GM21526 (cell line): ENCODE results near the gene LZTS3.
"Not testable (repeated sequence)": the region's sequence is repeated elsewhere in the genome, so short reads cannot be mapped to it uniquely, and the experiment has no call there.

Experiments
- ATAC-seq: cut with Tn5 transposase; IDR thresholded peaks from one replicate; pipeline ENCODE4 v1.9.1; 2021; ENCODE audit warnings: moderate library complexity; ENCODE audit not compliant: unreplicated experiment, low FRiP score

LZTS3 gene

DNA sequence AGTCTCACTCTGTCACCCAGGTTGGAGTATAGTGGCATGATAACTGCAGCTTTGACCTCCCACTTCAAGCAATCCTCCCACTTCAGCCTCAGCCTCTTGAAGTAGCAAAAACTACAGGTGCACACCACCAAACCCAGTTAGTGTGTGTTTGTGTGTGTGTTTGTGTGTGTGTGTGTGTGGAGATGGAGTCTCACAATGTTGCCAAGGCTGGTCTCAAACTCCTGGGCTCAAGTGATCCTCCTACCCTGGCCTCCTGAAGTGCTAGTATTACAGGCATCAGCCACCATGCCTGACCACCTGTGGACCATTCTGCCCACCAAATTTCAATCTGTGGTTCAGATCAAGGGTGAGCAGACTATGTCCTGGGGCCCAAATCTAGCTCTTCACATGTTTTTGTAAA is 22.4 kb downstream of the LZTS3 start:
- ATAC-seq, result no peak

DNA sequence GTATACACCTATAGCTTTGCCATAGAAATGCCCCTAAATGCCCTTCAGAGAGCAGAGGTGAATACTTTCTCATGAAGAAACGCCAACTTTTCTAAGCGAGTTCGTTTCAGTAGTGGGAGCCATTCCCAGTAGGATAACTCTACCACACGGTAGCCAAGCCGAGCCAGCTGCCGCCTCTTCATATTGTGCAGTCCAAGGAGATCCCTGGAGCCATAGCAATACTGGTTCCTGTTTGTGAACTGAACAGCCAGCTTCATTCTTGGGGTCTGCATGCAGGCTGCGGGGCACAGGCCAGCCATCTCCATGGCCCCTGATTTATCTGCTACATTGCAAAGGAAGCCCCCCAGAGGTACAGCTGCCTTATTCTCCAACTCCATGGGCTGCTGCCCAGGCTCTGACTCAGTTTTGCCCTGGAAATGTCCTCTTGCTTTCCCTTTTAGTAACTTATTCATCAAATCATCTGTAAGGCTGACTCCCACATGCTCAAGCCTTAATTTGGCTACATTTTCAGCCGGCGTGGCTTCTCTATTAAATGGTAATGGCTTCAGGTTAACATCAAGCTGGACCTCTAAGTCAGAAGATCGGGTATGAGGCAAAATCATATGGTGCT is 26.5 kb downstream of the LZTS3 start:
- ATAC-seq, result no peak

DNA sequence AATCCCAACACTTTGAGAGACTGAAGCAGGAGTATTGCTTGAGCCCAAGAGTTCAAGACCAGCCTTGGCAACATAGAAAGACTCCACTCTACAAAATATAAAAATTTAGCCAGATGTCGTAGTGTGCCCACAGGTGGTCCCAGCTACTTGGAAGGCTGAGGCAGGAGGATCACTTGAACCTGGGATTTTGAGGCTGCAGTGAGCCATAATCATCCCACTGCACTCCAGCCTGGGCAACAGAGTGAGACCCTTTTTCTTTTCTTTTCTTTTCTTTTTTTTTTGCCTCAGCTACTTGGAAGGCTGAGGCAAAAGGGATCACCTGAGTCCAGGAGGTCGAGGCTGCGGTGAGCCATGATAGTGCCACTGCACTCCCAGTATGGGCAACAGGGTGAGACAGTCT is 31.6 kb downstream of the LZTS3 start:
- ATAC-seq, result no peak

DNA sequence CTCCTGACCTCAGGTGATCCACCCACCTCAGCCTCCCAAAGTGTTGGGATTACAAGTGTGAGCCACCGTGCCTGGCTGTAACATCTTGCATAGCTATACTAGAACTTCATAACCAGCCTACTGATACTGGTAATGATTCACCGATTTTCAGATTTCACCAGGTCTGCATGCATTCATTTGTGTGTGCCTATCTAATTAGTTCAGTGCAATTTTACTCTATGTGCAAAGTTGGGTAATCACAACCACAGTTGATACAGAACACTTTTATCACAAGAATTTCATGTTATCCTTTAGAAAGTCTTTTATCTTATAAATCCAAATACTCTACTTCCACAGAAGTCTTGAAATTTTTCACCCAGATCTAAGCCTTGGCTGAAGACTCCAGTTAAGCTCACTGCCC is 35.9 kb downstream of the LZTS3 start:
- ATAC-seq, result no peak

DNA sequence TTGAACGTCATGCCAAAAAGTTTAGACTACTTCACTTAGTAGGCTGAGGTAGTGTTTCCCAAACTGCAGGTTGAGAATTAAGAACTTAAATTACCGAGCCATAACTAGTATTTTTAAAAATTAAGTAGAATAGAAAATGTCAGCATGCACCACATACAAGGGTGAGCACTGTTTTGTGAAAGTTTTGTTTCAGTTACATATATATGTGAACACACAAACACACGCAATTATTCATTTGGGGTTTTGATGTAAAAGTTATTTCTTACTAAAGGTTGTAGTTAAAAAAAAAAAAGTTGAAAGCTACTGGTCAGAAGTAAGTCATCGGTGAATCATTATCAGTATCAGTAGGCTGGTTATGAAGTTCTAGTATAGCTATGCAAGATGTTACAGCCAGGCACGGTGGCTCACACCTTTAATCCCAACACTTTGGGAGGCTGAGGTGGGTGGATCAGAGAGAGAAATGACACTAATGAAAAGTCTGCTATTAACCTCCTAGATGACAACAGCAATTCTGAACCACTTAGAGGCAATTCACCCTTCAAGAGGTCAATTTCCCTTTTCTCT is 37.8 kb downstream of the LZTS3 start:
- ATAC-seq, result no peak

DNA sequence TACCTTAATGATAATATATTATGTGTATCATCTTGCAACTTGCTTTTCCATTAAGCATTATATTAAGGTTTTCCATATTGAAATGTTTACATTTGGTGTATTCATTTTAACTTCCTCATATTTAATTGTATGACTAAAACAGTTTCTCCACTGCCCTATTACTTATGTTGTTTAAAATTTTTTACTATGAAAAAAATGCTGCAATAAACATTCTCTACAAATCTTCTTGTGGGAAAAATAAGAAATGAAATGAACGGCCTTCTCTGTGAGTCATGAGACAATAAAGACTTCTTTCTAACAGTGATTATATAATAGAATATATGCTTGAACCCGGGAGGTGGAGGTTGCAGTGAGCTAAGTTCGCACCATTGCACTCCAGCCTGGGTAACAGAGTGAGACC is 39.2 kb downstream of the LZTS3 start:
- no peak for ATAC-seq

DNA sequence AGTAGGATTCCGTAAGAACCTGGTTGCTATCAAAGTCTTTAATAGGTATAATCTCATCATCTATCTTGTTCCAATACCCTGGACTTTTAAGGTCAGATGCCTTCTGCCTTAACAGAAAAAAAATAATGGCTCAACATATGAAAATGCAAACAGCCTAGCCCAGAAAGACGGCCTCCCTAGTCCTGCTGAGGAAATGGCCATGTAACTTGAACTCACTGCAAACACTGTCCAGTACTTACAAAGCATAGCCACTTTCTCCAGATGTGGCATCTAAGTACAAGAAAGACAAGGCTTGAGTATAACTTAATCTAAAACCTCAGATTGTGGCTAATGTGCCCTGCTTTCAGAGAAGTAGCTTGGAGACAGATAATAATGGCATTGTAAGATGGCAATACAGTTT is 40.2 kb downstream of the LZTS3 start:
- no peak for ATAC-seq

DNA sequence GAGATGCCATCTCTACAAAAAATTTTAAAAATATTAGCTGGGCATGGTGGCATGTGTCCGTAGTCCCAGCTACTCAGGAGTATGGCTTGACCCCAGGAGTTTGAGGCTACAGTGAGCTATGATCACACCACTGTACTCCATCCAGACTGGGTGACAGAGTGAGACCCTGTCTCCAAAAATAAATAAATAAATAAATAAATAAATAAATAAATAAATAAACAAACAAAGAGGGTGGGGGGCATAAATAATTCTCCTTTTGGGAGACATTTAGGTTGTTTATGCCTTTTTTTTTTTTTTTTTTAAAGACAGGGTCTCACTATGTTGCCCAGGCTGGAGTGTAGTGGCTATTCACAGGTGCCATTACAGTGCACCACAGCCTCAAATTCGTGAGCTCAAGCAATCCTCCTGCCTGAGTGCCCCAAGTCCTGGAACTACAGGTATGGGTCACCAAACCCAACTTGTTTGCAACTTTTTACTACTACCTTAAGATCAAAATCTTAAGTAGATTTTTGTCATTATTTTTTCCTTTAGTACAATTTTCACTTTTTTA is 43.2 kb downstream of the LZTS3 start:
- ATAC-seq, result no peak

DNA sequence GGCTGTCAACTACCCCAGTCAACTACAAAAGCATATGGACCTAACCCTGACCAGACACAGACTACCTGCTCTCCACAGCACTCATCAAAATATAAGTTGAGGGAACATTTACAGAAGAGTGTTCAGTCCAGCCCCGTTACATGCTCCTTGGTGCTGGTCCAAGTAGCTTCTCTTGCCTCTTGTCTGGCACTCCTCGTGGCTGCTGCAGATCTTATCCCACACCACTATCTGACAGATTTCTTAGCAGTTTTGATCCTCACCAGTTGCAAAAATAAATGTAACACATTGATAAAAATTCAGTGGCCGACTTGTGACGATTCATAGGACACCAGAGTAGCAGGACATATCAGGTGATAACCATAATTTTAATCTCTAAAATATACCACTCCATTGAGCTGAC is 44.3 kb downstream of the LZTS3 start:
- ATAC-seq, result no peak

DNA sequence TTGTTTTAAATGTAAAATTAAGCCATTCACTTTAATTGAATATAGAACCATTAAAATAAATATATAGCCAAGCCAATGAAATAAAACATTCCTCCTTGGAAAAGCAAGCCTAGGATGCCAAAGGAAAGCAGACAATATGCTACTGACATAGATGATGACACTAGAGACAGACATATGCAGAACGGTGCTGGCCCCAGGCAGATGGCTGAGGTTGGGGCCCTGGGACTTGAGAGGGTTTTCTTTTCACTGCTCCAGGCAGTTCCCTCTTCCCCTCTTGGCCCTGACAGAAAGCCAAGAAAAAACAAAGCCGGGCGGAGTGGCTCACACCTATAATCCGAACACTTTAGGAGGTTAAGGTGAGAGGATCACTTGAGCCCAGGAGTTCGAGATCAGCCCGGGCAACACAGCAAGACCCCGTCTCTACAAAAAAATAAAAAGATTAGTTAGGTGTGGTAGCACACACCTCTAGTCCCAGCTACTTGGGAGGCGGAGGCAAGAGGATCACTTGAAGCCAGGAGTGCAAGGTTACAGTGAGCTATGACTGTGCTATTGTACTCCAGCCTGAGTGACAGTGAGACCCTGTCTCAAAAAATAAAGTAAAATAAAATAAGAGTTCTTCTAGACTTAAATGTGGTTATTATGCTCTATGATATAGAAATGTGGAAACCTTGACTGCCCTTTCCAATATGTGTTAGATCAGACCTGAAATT is 44.9 kb downstream of the LZTS3 start:
- ATAC-seq, result no peak

DNA sequence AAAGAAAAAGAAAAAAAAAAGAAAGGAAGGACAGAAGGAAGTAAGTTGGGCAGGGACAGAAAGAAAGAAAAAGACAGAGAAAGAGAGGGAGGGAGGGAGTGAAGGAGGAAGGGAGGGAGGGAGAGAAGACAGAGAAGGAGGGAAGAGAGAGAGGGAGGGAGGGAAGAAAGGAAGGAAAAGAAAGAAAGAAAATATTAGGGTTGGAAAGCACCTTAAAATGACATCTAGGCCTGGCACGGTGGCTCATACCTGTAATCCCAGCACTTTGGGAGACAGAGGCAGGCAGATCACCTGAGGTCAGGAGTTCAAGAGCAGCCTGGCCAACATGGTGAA is 46.9 kb downstream of the LZTS3 start:
- ATAC-seq, result no peak

DNA sequence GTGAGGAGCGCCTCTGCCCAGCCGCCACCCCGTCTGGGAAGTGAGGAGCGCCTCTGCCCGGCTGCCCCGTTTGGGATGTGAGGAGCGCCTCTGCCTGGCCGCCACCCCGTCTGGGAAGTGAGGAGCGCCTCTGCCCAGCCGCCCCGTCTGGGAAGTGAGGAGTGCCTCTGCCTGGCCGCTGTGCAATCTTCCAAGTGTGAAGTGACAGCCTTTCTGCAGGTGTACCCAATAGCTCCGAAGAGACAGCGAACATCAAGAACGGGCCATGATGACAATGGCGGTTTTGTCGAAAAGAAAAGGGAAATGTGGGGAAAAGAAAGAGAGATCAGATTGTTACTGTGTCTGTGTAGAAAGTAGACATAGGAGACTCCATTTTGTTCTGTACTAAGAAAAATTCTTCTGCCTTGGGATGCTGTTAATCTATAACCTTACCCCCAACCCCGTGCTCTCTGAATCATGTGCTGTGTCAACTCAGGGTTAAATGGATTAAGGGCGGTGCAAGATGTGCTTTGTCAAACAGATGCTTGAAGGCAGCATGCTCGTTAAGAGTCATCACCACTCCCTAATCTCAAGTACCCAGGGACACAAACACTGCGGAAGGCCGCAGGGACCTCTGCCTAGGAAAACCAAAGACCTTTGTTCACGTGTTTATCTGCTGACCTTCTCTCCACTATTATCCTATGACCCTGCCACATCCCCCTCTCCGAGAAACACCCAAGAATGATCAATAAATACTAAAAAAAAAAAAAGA is 47.4 kb downstream of the LZTS3 start:
- ATAC-seq, result not testable (repeated sequence)

DNA sequence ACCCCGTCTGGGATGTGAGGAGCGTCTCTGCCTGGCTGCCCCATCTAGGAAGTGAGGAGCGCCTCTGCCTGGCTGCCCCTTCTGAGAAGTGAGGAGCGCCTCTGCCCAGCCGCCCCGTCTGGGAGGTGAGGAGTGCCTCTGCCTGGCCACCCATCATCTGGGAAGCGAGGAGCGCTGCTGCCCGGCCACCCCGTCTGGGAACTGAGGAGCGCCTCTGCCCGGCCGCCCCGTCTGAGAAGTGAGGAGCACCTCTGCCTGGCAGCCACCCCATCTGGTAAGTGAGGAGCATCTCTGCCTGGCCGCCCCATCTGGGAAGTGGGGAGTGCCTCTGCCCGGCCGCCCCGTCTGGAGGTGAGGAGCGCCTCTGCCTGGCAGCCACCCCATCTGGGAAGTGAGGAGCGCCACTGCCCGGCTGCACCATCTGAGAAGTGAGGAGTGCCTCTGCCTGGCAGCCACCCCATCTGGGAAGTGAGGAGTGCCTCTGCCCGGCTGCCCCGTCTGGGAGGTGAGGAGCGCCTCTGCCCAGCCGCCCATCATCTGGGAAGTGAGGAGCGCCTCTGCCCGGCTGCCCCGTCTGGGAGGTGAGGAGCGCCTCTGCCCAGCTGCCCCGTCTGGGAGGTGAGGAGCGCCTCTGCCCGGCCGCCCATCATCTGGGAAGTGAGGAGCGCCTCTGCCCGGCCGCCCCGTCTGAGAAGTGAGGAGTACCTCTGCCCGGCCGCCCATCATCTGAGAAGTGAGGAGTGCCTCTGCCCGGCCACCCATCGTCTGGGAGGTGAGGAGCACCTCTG is 48.4 kb downstream of the LZTS3 start:
- ATAC-seq, result not testable (repeated sequence)

DNA sequence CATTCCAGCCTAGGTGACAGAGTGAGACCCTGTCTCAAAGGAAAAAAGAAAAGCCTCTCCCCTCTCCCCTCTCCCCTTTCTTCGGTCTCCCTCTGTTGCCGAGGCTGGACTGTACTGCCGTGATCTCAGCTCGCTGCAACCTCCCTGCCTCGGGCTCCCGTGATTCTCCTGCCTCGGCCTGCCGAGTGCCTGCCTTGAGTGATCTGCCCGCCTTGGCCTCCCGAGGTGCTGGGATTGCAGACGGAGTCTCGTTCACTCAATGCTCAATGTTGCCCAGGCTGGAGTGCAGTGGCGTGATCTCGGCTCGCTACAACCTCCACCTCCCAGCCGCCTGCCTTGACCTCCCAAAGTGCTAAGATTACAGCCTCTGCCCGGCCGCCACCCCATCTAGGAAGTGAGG is 49.2 kb downstream of the LZTS3 start:
- ATAC-seq, result not testable (repeated sequence)

DNA sequence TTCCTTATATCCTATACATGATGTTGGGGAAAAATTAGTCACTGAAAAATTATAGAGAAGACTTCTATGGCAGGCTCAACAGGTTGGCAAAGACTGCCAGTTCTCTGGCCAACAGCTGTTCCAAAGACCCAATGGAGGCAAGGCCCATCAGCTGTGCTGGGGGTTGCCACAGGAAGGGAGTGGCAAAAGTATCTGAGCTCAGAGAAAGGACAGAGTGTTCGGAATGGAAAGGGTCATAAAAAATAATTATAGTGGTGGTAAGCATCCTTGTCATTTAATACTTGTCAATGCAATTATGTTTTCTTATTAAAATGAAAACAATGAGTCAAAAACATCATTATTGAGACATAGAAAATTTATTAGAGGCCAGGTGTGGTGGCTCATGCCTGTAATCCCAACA is 49.8 kb downstream of the LZTS3 start:
- no peak for ATAC-seq

DNA sequence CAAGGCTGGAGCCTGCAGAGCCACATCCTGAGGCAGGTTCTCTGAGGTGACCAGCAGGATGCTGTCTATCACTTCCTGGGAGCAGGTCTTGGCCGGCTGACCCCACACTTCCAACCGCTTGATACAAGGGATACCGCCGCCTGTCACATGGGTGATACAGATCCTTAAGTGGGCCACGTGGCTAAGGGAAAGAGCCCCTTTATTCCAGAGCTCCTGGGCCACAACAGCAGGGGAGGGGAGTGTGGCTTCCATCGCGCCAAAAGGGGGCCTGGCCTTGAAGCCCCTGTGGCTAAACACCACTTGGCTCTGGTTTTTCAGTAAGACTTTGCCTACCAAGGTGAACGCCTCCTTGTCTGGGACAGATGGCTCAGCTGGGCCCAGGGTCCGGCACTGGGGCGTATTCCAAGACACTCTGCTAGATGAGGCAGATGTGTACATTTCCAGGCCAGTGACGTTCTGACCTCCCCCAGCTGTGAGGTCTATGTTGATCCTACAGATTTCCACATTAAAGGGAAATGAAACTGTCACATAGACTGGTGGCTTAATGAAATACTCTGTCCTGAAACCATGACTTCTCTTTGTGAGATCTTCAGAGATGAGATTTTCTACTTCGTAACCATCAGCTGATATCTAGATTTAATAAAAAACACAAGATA is 51.3 kb downstream of the LZTS3 start:
- ATAC-seq, result no peak

DNA sequence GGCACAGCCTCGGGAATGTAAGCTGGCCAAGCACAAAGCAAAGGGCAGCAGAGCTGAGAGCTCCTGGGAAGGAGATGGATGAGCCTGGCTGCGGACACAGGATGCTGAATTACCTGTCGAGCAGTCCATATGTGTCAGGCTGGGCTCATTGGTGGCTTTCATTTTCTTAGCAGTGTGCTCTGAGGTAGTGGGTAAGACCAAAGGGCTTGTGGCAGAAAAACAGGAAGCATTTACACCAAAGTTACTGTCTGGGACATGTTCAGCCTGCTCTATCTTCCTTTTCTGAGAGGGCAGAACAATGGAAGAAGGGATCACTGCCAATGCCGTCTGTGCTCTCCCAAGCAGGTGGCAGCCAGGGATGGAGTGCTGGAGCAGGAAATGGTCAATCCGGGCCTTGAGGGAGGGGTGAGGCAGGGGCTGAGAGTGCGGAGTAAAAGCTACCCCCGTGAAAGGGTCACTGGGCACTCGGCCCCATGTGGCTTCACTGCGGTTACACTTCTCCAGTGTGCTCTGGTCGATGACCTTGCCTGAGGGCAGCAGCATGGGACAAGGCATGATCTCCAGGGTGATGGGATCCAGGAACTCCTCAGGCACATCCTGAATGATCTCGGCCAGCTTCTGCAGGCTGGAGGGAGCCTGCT is 52.0 kb downstream of the LZTS3 start:
- ATAC-seq, result no peak

DNA sequence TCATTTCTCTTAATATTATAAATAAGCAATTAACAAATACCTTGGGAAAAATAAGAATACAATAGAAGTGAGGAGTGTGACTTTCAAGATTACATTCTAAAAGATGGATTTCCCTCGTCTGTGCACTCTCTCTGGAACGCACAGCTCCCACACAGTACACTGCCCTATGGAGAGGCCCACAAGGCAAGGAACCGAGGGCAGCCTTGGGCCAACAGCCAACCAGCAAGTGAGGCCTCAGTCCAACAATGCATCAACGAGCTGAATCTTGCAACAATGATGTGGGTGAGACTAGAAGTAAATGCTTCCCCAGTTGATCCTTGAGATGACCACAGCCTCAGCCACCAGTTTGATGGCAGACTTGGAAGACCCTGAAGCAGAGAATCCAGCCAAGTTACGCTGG is 54.3 kb downstream of the LZTS3 start:
- ATAC-seq, result no peak

DNA sequence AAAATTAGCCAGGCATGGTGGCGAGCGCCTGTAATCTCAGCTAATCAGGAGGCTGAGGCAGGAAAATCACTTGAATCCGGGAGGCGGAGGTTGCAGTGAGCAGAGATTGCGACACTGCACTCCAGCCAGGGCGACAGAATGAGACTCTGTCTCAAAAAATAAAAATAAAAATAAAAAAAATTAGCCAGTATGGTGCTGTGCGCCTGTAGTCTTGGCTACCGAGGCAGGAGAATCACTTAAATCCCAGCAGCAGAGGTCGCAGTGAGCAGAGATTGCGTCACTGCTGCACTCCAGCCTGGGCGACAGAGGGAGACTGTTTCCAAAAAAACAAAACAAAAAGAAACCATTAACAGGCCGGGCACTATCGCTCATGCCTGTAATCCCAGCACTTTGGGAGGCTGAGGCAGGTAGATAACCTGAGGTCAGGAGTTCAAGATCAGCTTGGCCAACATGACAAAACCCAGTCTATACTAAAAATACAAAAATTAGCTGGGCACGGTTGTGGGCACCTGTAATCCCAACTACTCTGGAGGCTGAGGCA is 55.4 kb downstream of the LZTS3 start:
- not testable (repeated sequence) for ATAC-seq
